T-cell (primary cell): ENCODE results near the gene FAAP100. TPM values are rescaled to one million over a fixed set of nuclear protein-coding genes. Genes with fewer than 3 reads are reported as not detected.

Source experiments
- ATAC-seq, 4 experiments: fragments of 200-7000 bp in 3 of 4; fragments of 150-1000 bp in 1 of 4; cut with Tn5 transposase; replicated peaks in 1 of 4; 1 replicate in 3 of 4; 2 replicates in 1 of 4; pipeline ENCODE4 v1.10.0; 2021; ENCODE audit warnings: moderate library complexity in 3 of 4, mild to moderate bottlenecking in 2 of 4, moderate number of reproducible peaks in 1 of 4
- CTCF ChIA-PET, 2 donors: fragments of 300-600 bp; sonication (Branson Sonifier 250); formaldehyde crosslinking; loops; one replicate each; lab custom pipeline; 2022; ENCODE audit warnings: antibody characterized with exemption in 2 of 2; lab: Charles Lee
- POLR2A ChIA-PET, 2 donors: fragments of 300-600 bp; sonication (Branson Sonifier 250); formaldehyde crosslinking; loops; one replicate each; lab custom pipeline; 2022; ENCODE audit warnings: antibody characterized with exemption in 2 of 2; lab: Charles Lee
- DNase-seq, 35 experiments: peaks; one replicate each; pipeline versions ENCODE4 v3.0.0 to v3.0.0-alpha.2; 2013 to 2023
- H3K27ac ChIP-seq: one replicate; pipeline ENCODE4 v1.5.1; 2013; ENCODE audit warnings: low read length
- H3K27me3 ChIP-seq, 2 experiments: replicated peaks in 1 of 2; 1 replicate in 1 of 2; 2 replicates in 1 of 2; pipeline versions ENCODE4 v1.6.1 to v1.7.0; 2013; ENCODE audit warnings: low read length in 1 of 2, mixed read lengths in 1 of 2; ENCODE audit not compliant: control insufficient read depth in 2 of 2, insufficient read depth in 2 of 2; ENCODE audit errors: extremely low read depth in 1 of 2
- H3K36me3 ChIP-seq, 2 donors: 1 replicate in 1 of 2; 2 replicates in 1 of 2; pipeline versions ENCODE4 v1.6.1 to v1.7.0; 2013; ENCODE audit warnings: low read length in 1 of 2; ENCODE audit not compliant: control insufficient read depth in 2 of 2, insufficient read depth in 1 of 2; ENCODE audit errors: extremely low read depth in 1 of 2
- H3K4me1 ChIP-seq, 2 experiments: 1 replicate in 1 of 2; 2 replicates in 1 of 2; pipeline versions ENCODE4 v1.6.1 to v1.7.0; 2013; ENCODE audit warnings: low read length in 2 of 2, mixed read lengths in 1 of 2; ENCODE audit not compliant: insufficient read depth in 2 of 2, control insufficient read depth in 1 of 2; ENCODE audit errors: extremely low read depth in 1 of 2
- H3K4me3 ChIP-seq, 2 donors: 1 replicate in 1 of 2; 2 replicates in 1 of 2; pipeline versions ENCODE4 v1.5.1 to v1.7.0; 2013; ENCODE audit warnings: mild to moderate bottlenecking in 2 of 2, low read length in 1 of 2, moderate library complexity in 1 of 2; ENCODE audit not compliant: control insufficient read depth in 1 of 2; ENCODE audit errors: extremely low read depth in 1 of 2
- H3K9me3 ChIP-seq: 2 replicates; pipeline ENCODE4 v1.7.0; 2013
- H3K27ac Mint-ChIP-seq, 2 donors: one replicate each; pipeline ENCODE4 v1.8.0; 2020 to 2021; ENCODE audit warnings: mild to moderate bottlenecking in 2 of 2, mixed read lengths in 2 of 2
- H3K27me3 Mint-ChIP-seq, 2 donors: one replicate each; pipeline ENCODE4 v1.8.0; 2021 to 2022; ENCODE audit warnings: mixed read lengths in 2 of 2
- H3K36me3 Mint-ChIP-seq: one replicate; pipeline ENCODE4 v1.8.0; 2021; ENCODE audit warnings: mixed read lengths
- H3K4me1 Mint-ChIP-seq, 3 donors: one replicate each; pipeline ENCODE4 v1.8.0; 2020 to 2022; ENCODE audit warnings: mixed read lengths in 3 of 3, mild to moderate bottlenecking in 1 of 3
- H3K4me3 Mint-ChIP-seq, 3 donors: one replicate each; pipeline ENCODE4 v1.8.0; 2020 to 2022; ENCODE audit warnings: mild to moderate bottlenecking in 3 of 3, mixed read lengths in 3 of 3, moderate library complexity in 3 of 3
- H3K9me3 Mint-ChIP-seq, 3 donors: one replicate each; pipeline ENCODE4 v1.8.0; 2020 to 2022; ENCODE audit warnings: mixed read lengths in 3 of 3
- WGBS: methylation state at CpG from one replicate; pipeline ENCODE4 v1.1.5; 2013; ENCODE audit warnings: missing lambda C conversion rate; ENCODE audit not compliant: insufficient coverage; 5-methylcytosine and 5-hydroxymethylcytosine counted together
- total RNA-seq, 35 experiments: library from RNA in 6 of 35; stranded (reverse) in 6 of 35; fragments of 120-200 nt in 1 of 35; gene quantifications; one replicate each; pipeline versions ENCODE4 v1.2.1 to v1.2.4 and lab custom pipeline; 2013 to 2026

FAAP100 gene
- total RNA-seq, 5 donors from 2014 or later (not counting 1 experiment from before 2014, with no cell fraction given), result 31.7 to 62.1 (median 59.0) TPM

DNA sequence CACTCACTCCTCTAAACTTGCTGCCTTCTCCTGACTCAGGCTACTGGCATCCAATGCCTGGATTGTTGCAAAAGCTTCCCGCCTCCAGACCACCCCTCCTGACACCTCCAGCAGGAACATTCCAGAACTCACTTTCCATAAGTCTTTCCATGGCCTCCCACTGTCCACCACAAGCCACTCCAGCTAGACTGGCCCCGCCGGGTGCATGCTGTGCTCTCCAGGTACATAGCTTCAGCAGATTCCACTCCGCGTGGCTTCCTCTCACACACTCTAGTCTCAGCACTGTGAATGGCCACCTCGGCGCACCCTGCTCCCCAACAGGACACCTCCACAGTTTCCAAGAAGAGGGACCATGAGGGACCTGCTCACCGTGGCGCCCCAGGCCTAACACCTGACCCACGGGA, 25.9 kb upstream of the FAAP100 start:
- CTCF ChIA-PET, result no interaction called here
- no peaks in the 10 kb centered on the region for H3K27me3 ChIP-seq
- Mint-ChIP-seq H3K9me3 (no peaks in the 10 kb centered on the region), H3K4me1 (peaks cover 0 to 24% (median 8%) of the 10 kb centered on the region in 3 donors), H3K27ac (no peak overlapping the region), H3K4me3 (no peak overlapping the region), H3K27me3 (no peaks in the 10 kb centered on the region), H3K36me3 (peaks cover 41% of the 10 kb centered on the region)
- H3K27ac ChIP-seq, result no peak overlapping the region
- DNase-seq (no peak), ATAC-seq (no peak)
- H3K4me1 ChIP-seq, result no peaks in the 10 kb centered on the region
- H3K4me3 ChIP-seq, result no peak overlapping the region
- peaks cover 22 to 65% of the 10 kb centered on the region in 2 donors for H3K36me3 ChIP-seq
- POLR2A ChIA-PET, result no interaction called here
- 98% methylated on average over 8 of the region's 10 CpGs for WGBS
- no peaks in the 10 kb centered on the region for H3K9me3 ChIP-seq

DNA sequence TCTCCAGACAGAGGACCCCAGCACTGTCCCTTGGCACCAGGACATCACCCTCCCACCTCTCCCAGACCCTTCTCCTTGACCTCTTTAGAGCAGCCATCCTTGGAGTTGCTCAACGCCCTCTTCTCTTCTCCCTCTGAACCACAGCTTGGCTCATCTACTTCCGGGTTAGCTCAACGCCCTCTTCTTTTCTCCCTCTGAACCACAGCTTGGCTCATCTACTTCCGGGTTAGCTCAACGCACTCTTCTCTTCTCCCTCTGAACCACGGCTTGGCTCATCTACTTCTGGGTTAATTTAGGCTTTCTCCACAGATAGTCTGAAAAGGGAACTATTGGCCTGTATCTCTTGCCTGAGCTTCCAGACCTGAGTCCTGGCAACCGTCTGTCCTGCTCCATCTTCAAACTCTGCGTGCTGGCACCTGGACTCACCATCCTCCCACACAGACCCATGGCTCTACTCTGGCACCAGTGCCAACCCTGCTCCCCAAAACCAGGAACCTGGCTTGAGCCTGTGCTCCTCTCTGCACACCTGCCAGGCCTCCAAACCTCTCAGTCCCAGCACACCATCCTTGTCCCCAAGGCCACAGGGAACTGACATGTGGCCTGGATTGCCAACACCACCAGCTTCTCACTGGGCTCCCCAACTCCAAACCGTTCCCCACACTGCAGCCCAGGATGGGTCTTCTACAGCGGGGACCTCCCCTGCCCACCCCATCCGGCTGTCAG, 25.3 kb upstream of the FAAP100 start:
- WGBS, result 85% methylated on average over 11 of the region's 11 CpGs
- no peak overlapping the region for H3K4me3 Mint-ChIP-seq
- POLR2A ChIA-PET, result interaction anchor here in 1 of 2 donors (0.6 kb wide), 1 partner anchor 285 kb away, joined by 3 read pairs; no protein-coding TSS in a partner anchor
- peaks cover 0 to 24% (median 8%) of the 10 kb centered on the region in 3 donors for H3K4me1 Mint-ChIP-seq
- Histone ChIP-seq H3K4me3 (no peak overlapping the region), H3K36me3 (peaks cover 22 to 59% of the 10 kb centered on the region in 2 donors), H3K9me3 (no peaks in the 10 kb centered on the region), H3K27me3 (no peaks in the 10 kb centered on the region), H3K27ac (no peak overlapping the region), H3K4me1 (no peaks in the 10 kb centered on the region)
- H3K27me3 Mint-ChIP-seq, result no peaks in the 10 kb centered on the region
- no peaks in the 10 kb centered on the region for H3K9me3 Mint-ChIP-seq
- H3K27ac Mint-ChIP-seq, result peak overlapping the region in 1 of 2 donors; percentile 35
- peaks cover 45% of the 10 kb centered on the region for H3K36me3 Mint-ChIP-seq
- CTCF ChIA-PET, result no interaction called here
- ATAC-seq (no peak), DNase-seq (no peak)

DNA sequence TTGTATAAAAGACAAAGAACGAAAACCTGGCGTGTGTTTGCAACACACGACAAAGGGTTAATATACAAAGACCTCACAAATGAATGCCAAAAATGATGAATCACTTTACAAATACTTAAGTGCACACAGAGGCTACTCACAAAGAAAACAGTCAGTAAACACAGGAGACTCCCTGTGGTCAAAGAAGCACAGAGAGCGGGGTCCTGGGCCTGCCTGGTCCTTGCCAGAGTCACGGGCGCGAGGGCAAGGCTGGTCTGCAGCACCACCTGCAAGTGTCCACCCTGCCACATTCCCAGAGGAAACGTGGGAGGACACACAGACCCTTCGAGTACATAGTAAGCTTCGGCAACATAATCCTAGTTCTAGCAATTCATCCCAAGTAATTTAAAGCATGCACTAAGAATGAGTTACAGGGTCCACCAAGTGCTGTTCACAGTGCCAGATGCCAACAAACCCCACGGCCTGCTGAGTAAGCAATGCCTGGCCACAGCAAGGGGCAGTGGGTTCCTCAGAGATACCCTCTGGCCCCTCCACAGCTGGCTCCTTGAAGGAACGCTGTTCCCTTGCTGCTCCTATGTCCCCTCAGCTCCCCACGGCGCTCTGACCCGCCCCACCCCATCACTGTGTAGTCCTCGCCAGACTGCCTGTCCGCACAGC, 24.6 kb upstream of the FAAP100 start:
- Histone ChIP-seq H3K27ac (no peak overlapping the region), H3K36me3 (peaks cover 19 to 55% of the 10 kb centered on the region in 2 donors), H3K9me3 (no peaks in the 10 kb centered on the region), H3K4me1 (no peaks in the 10 kb centered on the region), H3K4me3 (no peak overlapping the region), H3K27me3 (no peaks in the 10 kb centered on the region)
- Mint-ChIP-seq H3K4me3 (no peak overlapping the region), H3K36me3 (peaks cover 44% of the 10 kb centered on the region), H3K27ac (no peak overlapping the region), H3K9me3 (no peaks in the 10 kb centered on the region), H3K27me3 (no peaks in the 10 kb centered on the region), H3K4me1 (peaks cover 0 to 24% (median 8%) of the 10 kb centered on the region in 3 donors)
- DNase-seq (no peak), ATAC-seq (no peak)
- ChIA-PET CTCF (no interaction called here), POLR2A (interaction anchor here in 1 of 2 donors (0.6 kb wide), 1 partner anchor 285 kb away, joined by 3 read pairs; no protein-coding TSS in a partner anchor)
- 98% methylated on average over 11 of the region's 17 CpGs for WGBS

DNA sequence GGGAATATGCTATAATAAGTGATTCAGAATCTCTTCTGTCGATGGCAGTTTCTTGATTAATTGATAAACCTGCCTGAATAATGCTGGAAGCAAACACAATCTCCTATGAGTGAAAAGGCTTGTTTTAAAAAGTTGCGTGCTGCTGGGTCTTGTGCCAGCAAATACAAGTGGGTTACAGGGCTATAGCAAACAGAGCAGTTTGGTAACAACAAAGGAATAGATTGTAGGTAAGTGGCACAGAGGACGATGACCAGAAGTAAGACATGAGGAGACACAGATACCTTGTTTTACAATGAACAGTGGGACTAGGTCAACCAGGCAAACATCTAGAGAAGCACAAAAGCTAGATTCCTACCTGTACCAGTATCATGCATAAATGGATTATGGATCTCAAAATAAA, 23.7 kb upstream of the FAAP100 start:
- no peak overlapping the region for H3K4me3 Mint-ChIP-seq
- no peaks in the 10 kb centered on the region for H3K27me3 Mint-ChIP-seq
- peaks cover 0 to 24% (median 8%) of the 10 kb centered on the region in 3 donors for H3K4me1 Mint-ChIP-seq
- no peak overlapping the region for H3K4me3 ChIP-seq
- H3K9me3 Mint-ChIP-seq, result no peaks in the 10 kb centered on the region
- no peak for DNase-seq
- H3K9me3 ChIP-seq, result no peaks in the 10 kb centered on the region
- H3K36me3 Mint-ChIP-seq, result peaks cover 45% of the 10 kb centered on the region
- H3K27me3 ChIP-seq, result no peaks in the 10 kb centered on the region
- no peak overlapping the region for H3K27ac ChIP-seq
- ChIA-PET CTCF (no interaction called here), POLR2A (no interaction called here)
- 94% methylated on average over 2 of the region's 3 CpGs for WGBS
- H3K36me3 ChIP-seq, result peaks cover 18 to 58% of the 10 kb centered on the region in 2 donors
- no peak for ATAC-seq
- no peaks in the 10 kb centered on the region for H3K4me1 ChIP-seq
- H3K27ac Mint-ChIP-seq, result no peak overlapping the region

DNA sequence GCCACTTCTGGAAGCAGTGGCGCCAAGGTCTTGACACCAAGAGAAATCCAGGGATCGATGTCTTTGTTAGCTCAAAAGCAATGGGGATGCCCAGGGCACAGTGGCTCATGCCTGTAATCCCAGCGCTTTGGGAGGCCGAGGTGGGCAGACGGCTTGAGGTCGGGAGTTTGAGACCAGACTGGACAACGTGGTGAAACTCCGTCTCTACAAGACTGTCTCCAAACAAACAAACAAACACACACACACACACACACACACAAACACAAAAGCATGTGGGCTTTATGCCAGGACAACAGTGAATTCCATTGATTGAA, 22.4 kb upstream of the FAAP100 start:
- no peaks in the 10 kb centered on the region for H3K27me3 Mint-ChIP-seq
- H3K36me3 Mint-ChIP-seq, result peaks cover 38% of the 10 kb centered on the region
- DNase-seq, result no peak
- H3K27ac ChIP-seq, result no peak overlapping the region
- WGBS, result 98% methylated on average over 8 of the region's 8 CpGs
- CTCF ChIA-PET, result no interaction called here
- peaks cover 0 to 15% (median 4%) of the 10 kb centered on the region in 3 donors for H3K4me1 Mint-ChIP-seq
- H3K4me3 Mint-ChIP-seq, result no peak overlapping the region
- no peaks in the 10 kb centered on the region for H3K9me3 ChIP-seq
- no peaks in the 10 kb centered on the region for H3K27me3 ChIP-seq
- ATAC-seq, result no peak
- peaks cover 21 to 63% of the 10 kb centered on the region in 2 donors for H3K36me3 ChIP-seq
- POLR2A ChIA-PET, result interaction anchor here in 1 of 2 donors (0.7 kb wide), 1 partner anchor 55 kb away, joined by 3 read pairs; no protein-coding TSS in a partner anchor
- no peaks in the 10 kb centered on the region for H3K4me1 ChIP-seq
- no peaks in the 10 kb centered on the region for H3K9me3 Mint-ChIP-seq
- H3K27ac Mint-ChIP-seq, result no peak overlapping the region
- H3K4me3 ChIP-seq, result no peak overlapping the region

DNA sequence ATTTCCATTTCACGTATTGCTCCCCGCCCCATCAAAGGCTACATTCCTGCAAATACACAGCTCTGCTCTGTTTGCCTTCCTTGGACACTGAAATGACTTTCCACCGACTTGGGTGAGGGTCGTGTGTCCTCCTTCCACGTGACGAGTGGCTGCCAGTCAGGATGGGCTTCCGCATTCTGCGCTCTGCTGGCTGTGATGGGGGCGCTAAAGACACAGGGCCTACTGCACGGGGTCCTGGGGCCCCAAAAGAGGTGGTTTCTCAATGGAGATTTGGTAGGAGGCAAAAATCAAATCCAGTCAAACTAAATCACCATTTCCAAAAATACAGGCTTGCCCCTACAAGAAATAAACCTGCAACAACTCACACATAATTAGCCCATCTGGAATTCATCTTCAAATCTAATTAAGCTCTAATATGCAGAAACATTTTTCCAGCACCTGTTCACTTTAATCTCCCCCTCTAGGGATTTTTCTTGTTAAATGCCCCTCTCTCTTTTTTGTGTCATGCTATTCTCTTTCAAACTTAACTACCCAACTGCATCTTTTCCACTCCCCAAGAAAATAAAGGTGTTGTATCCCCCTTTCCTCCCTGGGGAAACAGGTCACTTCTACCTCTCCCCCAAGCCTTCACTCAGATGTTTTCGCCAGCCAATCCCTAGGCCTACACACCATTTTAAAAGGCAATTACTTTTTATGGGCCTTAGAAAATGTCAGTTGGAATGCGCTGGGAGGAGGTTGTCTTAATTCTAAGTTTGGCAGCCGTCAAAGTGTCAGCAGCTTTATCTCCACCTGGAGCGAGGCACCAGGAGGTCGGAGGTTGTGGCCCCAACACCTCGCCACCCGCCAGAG, 21.9 kb upstream of the FAAP100 start:
- ChIA-PET CTCF (no interaction called here), POLR2A (no interaction called here)
- Histone ChIP-seq H3K9me3 (no peaks in the 10 kb centered on the region), H3K27ac (no peak overlapping the region), H3K27me3 (no peaks in the 10 kb centered on the region), H3K4me3 (no peak overlapping the region), H3K4me1 (no peaks in the 10 kb centered on the region), H3K36me3 (peaks cover 25 to 65% of the 10 kb centered on the region in 2 donors)
- no peak overlapping the region for H3K4me3 Mint-ChIP-seq
- WGBS, result 100% methylated on average over 7 of the region's 17 CpGs
- no peaks in the 10 kb centered on the region for H3K9me3 Mint-ChIP-seq
- H3K27ac Mint-ChIP-seq, result no peak overlapping the region
- H3K36me3 Mint-ChIP-seq, result peaks cover 35% of the 10 kb centered on the region
- ATAC-seq (no peak), DNase-seq (no peak)
- H3K4me1 Mint-ChIP-seq, result peaks cover 0 to 15% (median 2%) of the 10 kb centered on the region in 3 donors
- no peaks in the 10 kb centered on the region for H3K27me3 Mint-ChIP-seq
